HK-2 (cell line): Measurements from ENCODE around the gene HLCS.

ENCODE experiments used
- DNase-seq: peaks from one replicate; pipeline ENCODE4 v3.0.0-alpha.2; 2018; ENCODE audit not compliant: unreplicated experiment

The HLCS gene

DNA sequence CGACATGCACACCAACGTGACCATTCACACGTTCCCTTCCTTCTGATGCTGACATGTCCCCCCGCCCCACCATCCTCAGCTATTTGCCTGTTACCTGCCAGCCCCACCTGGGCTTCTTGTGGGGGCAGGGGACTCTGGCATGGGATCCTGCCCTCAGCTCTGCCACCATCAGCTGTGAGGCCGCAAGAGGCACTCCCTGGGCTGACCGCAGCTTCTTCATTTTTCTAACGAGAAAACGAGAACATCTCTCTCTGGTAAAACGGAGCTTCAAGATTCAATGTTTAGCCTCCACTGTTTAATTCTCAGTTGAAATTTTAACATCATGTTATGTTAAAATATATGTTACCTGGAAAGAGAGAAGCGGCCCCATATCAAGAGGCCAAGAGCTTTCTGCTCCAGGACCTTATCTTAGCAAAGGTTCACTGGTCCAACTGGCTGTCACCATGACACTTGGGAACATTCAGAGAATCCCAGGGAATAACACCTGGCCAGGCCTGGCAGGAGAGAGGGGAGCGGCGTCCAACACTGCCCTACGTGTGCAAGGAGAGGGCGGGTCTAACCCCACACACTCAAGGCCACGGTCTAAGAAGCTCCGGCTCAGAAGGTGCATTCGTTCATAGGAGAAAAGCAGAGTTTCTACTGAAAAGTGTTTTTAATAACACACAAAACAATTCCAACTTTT is 51.3 kb downstream of the HLCS start:
- no peak for DNase-seq

DNA sequence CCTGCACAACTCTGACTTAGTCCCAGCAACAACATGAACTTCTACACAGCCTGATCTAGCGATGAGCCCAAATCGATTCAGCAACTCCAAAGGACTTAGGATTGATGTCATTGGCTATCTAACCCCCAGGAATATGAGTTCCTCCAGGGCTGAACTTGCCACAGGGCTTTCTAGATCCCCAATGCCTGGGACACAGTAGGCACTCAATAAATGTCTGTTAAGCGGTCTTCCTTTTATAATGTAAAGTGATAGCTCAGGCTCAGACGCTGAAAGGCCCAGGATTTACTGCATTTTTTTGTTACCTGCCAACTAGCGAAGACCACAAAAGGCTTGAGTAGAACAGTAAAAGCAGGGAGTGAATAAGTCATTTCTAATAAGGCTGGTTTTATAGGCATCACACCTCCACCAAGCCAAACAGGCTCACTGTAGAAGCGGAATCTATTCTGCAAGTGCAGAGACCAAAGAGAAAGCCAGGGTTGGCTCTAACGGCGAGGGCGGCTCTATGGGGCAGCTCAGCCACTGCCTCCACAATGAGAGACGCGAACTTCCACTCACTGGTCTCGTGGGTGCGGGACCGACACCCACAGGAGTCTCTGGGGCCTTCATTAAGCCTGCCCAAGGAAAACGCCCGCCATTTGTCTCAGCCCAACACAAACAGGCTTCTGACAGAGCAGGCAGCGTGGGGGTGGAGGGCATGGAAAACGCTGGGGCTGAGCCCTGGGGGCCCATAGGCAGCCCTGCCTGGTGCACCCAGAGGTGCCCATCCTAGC is 52.0 kb downstream of the HLCS start:
- no peak for DNase-seq

DNA sequence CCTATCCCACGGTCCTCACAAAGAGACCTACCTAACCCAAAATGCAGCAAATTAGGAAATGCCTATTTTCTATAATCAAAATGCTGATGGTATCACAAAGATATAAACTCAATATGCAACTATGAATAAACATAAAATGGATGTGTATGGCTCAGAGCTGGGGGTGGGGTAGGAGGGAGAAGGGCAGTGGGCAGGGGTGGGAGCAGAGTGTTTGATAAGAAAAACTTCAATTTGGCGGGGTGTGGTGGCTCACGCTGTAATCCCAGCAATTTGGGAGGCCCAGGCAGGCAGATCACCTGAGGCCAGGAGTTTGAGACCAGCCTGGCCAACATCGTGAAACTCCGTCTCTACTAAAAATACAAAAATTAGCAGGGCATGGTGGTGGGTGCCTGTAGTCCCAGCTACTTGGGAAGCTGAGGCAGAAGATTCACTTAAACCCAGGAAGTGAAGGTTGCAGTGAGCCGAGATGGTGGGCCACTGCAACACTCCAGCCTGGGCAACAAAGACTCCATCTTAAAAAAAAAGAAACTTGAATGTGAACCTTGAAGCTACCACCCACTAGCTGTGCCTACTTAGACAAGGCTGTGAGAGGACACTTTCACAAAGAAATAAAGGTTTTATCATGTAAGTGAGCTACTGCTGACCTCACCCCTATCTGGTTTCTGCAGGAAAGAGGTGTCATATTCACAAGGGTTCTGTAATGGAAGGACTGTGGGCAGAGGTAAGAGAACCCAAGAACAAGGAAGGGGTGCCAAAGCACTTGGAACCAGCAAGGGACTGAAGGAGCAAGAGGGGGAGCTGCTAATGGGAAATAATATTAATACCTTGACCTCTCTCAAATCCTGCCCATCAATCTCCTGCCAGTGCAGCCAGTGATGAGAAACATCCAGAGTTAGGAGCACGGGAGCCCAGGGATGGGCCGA is 53.0 kb downstream of the HLCS start:
- DNase-seq: no peak

DNA sequence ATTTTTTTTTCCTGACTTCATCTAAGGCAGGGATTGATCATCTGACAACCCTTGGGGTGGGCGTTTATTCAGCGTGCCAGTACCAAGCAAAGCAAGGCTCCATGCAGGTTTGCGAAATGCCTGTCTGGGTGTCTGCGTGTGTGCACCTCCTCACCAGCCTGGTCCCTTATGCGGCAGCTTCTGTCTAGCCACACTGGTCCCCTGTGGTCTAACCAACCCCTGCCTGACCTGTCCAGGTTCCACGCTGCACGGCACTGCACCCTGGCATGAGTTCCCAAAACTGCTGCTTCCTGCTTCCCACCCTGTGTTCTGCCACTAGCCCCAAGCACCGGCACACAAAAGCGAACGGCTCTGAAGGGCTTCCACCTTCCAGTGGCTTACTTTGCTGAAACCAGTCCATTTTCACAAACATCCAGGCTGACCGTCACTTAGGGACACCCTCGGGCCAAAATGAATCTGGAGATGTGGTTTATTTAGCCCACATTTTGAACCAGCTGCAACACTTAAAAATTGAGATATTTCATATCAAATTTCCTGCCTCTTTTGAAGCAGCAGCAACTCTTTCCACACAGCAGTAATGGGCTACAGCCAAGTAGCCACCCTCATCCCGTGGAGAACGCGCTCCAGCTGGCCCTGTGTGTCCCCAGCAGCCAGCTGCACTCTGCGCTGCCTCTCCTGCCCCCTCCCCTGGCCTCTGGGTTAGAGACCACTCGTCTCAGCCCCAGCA is 55.7 kb downstream of the HLCS start:
- no peak for DNase-seq

DNA sequence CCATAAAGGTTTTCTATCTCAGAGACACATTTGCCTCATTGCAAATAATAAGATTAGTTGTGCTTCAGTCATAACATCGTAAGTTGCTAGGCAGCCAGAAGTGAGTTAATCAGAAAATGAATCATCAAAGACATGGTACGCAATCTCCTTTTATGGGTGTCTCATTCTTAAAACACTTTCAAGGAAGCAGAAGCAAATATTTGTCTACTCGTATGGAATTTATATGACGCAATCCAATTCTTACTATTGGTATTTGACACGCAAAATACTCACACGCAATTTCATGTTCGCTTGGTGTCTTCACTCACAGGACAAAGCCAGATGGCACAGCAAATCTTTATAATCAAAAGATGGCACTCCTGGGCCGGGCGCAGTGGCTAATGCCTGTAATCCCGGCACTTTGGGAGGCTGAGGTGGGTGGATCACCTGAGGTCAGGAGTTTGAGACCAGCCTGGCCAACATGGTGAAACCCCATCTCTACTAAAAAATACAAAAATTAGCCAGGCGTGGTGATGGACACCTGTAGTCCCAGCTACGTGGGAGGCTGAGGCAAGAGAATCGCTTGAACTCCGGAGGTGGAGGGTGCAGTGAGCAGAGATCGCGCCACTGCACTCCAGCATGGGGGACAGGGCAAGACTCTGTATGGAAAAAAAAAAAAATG is 56.4 kb downstream of the HLCS start:
- no peak for DNase-seq

DNA sequence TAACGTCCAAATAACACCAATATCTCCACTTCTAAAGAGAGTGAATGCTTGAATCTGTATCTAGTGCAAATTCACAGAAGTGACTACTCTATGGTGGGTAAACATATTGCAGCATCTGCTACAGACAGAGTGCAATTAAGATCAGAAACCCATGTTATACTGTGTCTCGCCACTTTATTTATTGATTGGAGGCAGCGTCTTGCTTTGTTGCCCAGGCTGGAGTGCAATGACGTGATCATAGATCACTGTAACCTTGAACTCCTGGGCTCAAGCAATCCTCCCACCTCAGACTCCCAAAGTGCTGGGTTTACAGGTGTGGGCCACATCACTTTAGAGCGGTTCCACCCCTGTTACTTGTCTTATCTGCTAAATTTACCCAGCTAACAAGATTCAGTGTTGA is 57.0 kb downstream of the HLCS start:
- no peak for DNase-seq

DNA sequence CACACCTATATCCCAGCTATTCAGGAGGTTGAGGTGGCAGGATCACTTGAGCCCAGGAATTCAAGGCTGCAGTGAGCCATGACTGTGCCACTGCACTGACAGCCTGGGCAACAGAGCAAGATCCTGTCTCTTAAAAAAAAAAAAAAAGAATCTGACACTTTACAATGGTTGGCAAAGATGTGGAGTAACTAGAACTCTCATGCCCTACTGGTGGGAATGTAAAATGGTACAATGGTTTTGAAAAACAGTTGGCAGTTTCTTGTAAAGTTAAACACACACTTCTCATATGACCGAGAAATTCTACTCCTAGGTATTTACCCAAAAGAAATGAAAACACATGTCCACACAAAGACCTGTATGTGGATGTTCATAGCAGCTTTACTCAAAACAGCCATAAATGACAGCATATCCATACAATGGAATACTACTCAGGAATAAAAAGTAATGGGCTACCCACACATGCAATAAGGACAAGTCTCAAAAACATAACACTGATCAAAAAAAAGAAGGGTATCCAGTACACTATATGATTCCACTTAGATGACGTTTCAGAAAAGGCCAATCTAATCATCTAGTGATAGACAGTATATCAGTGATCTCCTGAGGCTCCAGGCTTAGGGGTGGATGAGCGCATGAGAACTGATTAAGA is 58.1 kb downstream of the HLCS start:
- no peak for DNase-seq

DNA sequence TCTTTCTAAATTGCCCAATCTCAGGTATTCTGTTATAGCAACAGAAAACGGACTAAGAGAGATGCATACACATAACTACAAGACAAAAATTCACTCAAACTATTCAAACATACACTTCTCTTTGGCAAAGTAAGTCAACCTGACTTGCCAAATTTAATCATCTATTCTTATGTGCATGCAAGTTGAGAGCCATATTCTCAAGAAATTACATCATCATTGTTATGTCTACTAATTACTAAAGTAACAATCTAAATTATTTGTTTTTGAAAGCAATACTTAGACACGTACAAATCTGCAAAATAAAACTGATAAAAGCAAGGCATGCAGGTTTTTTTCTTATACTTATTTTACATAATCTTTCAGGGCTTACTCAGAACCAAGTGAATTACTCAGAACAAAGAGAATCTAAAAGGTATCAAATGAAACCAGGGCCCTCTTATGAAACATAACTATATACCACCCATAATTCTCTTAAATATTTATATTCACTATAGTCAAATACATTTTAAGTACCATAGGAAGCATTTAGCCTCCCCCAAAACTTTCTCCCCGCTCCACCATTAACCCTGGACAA is 62.3 kb downstream of the HLCS start:
- DNase-seq: no peak

DNA sequence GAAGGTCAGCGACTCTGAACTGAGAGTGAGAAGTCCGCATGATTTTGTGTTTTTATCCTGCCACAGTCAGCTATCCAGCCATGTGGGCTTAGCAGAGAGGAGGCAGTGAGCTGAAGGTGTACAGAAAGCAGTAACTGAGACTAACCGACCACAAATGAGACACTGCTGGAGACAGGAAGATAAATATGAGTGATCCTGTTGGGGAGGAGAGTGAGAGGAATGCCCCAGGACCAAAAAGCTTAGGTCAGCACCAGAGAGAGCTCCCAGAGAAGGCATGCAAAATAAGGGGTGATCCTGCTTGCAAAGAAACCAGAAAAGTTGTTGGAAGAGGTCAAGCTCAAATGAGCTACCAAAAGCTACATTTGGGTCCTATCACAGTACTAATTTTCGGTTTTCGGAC is 63.7 kb downstream of the HLCS start:
- DNase-seq: no peak

DNA sequence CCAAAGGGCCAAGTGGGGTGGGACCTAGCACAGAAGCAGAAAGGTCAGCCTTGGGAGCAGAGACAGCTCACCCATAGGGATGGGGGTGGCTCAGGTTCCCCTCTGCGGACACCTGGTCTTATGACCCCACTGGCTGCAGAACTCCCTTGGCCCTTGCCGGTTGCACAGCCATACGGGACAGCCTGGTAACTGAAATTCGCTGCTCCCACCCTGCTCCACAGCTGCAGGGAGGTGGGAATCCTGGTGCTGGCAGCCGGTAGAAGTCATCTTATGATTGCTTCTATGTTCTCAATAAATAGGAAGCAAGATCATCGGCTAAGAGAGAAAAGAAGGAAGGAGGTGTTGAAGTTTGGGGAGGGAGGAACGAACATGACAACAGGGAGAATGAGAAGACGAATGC is 64.1 kb downstream of the HLCS start:
- no peak for DNase-seq

DNA sequence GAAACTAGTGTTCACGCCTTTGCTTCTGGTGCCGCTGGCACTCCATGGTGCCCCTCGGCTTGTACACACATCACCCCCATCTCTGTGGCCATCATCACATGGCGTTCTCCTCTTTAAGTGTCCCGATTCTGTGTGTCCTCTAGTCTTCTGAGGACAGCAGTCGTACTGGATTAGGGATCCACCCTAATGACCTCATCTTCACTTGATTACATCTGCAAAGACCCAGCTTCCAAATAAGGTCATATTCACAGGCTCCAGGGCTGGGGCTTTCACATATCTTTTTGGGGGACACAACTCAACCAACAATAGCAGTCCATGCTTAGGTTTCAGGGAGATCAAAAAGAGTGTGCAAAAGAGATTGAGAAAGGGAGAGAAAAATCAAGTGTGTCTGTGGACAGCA is 64.9 kb downstream of the HLCS start:
- DNase-seq: no peak

DNA sequence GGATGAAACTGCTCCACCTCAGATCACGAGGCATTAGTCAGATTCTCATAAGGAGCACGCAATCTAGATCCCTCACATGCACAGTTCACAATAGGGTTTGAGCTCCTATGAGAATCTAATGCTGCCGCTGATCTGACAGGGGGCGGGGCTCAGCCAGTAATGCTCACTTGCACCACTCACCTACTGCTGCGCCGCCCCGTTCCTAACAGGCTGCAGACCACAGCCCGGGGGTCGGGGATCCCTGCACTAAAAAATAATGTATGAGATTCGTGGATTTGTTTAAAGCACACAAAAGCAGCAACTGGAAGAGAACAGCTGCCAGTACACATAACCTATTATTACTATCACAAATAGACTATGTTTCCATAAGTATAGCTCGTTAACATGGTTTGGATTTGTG is 72.9 kb downstream of the HLCS start:
- no peak for DNase-seq

DNA sequence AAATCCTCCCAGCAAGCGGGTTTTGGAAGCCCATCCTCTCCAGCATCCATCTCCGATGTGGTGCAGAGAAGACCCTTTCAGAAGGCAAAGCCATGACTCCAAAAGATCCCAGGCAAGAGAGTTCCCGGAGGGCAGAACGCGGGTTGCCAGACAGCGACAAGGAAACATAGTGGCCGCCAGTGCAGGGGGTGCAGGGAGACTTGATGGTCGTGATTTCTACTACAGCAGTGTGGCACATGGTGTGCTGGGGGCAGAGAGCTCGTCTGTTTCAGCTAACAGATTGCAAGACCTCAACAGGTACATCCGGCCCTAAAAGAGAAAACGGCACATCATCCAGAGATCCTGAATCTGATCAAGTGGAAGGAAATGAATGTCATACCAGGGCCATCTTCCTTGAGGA is 74.3 kb downstream of the HLCS start:
- DNase-seq: no peak

DNA sequence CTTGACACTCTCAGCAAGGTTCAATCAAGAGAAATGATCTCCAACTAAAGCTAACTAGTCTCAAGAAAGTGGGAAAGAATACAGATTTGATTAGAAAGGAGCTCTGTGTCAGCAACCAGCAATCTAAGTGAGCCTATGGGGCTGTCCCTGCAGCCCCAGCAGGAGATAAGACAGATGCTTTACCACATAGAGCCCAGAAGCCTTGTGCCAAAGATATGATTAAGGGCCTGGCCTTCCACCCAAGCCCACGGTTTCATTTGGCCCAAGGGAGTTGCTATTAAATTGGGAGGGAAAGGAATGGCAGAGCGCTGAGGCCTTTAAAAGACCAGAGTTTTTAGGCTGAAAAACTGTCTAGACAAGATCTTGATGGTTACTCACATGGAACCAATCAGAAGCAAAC is 74.8 kb downstream of the HLCS start:
- DNase-seq: no peak

DNA sequence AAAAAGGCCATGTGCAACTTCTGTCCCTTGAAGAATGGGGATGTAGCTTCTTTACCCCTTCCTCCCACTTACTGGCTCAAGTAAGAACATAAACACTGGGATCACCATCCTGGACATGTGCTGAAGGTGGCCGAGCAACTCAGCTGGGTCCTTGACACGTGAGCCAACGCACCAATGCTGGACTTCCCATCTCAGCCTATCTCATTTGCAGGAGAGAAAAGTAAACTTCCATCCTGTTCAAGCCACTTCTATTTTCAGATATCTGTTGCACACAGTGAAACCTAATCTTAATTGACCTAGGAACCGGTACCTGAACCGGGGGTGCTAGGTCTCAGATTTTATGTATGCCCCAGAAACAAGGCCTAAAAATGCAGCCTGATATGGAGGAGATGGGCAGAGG is 75.3 kb downstream of the HLCS start:
- DNase-seq: no peak

DNA sequence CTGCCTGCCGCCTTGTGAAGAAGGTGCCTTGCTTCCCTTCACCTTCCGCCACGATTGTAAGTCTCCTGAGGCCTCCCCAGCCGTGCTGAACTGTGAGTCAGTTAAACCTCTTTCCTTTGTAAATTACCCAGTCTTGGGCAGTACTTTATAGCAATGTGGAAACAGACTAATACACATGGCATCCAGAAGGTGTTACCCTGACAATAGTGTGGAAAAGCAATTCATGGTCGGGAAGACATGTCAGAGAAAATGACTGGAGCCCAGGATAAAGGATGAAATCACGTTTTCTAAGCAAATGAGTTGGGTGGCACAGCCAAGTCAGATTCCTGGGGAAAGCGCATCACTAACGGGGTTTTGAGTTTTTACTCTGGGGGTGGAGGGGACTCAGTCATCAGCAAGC is 76.4 kb downstream of the HLCS start:
- DNase-seq: no peak

DNA sequence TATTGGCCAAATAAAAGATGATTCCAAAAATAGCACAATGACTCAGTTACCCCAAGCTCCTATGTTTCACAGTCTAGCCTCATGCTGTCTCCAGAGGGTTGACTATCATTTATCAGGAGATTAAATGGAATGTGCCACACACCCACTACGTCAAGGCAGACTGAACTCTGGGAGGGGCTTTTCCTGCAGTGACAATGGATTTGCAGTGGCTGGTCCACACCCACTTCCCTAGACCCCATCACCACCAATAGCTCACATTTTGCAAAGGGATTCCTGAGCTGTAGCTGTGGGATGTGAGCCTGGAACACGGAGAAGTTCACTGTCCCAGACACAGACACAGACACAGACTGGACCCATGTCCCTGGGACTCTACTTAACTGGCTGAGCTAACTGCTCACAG is 77.1 kb downstream of the HLCS start:
- no peak for DNase-seq

DNA sequence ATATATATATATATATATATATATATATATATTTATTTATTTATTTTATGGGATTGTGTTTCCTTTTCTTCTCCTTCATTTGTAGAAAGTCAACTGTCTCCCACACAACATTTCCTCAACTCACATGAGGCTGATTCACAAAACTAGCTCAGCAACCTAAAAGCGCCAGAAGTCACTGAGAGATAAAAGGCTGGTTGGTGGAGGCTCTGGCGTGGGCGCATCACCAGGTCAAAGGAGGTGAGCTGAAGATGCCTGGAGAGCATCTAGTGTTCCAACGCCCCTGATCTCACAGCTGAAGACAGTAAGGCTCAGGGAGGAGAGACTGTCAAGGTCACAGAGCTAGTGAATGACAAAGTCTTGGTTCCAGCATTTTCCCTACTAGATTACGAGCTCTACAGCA is 78.0 kb downstream of the HLCS start:
- DNase-seq: no peak

DNA sequence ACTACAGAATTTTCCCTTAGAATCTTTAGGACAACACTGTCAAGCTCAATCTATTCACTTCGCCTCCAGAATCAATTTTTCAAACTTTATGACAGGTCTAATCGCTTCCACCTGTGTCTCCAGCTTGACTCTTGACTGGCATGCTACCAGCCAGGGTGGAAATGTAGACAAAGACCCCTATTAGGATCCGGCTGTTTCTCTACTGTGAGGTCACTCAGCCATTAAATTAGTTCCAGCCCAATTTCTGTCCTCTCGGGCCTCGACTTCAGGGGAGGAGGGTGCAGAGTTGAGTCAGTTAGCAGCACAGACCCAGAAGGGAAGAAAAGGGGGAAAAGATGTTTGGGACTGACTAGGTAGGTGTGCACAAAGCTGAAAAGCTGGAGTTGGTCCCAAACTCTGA is 78.5 kb downstream of the HLCS start:
- no peak for DNase-seq
